COLO668 (cell line): ENCODE results near the gene CAPS.

Experiments used
- DNase-seq: peaks from one replicate; lab custom pipeline; 2025; ENCODE audit not compliant: unreplicated experiment; lab: John Stamatoyannopoulos, UW

The CAPS gene

DNA sequence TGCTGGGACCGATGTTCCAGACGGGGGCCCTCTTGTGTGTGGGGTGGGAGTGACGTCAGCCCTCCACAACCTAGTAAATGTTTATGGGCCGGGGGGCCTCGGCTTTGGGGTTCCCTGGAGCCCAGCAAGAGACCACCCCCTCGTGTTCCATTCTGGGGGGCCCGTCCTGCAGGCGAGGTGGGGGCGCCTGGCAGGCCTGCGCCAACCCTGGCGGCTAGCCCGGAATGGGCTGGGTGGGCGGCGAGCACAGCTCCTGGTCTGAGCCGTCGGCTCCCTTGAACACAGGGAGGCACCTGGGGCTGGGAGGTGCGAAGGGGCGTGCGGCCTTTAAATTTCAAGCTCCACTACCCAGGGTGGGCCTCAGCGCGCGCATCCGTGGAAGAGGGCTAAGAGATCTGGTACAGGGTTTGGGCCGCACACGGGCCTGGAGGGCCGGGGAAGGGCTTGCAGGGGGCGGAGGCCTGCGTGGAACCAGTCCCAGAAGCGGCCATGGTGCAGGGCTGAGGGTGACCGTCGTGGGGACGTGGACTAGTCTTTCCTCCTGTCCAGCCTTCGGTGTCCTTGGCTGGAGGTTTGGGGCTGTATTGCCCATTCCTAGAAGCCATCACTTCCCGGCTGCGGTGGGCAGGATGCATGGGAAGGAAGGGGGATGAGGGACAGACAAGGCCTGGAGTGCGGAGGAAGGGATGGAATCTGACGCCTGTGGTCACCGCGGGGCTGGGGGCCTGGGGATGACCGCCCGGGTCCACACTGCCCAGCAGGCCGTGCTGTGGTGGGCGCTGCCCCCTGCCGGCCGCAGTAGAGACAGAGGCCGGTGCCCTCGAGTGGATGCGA, 21.9 kb upstream of the CAPS start:
- peak; percentile 62 for DNase-seq

- no peak for DNase-seq
These were observed 21.2 kb upstream of the CAPS start for GRCh38 chr19:5892772-5893275.

DNA sequence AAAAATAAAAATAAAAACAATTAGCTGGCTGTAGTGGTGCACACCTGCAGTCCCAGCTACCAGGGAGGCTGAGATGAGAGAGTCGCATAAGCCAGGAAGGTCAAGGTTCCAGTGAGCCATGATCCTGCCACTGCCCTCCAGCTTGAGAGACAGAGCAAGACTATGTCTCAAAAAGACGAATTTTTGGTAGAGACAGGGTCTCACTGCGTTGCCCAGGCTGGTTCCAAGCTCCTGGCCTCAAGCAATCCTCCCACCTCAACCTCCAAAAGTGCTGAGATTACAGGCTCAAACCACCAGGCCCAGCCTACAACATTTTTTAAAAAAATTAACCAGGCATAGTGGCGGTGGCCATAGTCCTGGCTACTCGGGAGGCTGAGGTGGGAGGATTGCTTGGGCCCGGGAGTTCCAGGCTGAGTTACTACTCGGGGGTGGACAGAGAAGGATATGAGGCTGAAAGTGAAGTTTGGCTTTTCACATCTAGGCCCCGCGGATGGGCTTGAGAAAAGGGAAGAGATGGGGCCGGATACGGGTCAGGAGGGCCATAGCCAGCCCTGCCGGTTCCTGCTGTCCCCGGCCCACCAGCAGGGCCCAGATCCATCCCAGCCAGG, 20.7 kb upstream of the CAPS start:
- DNase-seq, result no peak

DNA sequence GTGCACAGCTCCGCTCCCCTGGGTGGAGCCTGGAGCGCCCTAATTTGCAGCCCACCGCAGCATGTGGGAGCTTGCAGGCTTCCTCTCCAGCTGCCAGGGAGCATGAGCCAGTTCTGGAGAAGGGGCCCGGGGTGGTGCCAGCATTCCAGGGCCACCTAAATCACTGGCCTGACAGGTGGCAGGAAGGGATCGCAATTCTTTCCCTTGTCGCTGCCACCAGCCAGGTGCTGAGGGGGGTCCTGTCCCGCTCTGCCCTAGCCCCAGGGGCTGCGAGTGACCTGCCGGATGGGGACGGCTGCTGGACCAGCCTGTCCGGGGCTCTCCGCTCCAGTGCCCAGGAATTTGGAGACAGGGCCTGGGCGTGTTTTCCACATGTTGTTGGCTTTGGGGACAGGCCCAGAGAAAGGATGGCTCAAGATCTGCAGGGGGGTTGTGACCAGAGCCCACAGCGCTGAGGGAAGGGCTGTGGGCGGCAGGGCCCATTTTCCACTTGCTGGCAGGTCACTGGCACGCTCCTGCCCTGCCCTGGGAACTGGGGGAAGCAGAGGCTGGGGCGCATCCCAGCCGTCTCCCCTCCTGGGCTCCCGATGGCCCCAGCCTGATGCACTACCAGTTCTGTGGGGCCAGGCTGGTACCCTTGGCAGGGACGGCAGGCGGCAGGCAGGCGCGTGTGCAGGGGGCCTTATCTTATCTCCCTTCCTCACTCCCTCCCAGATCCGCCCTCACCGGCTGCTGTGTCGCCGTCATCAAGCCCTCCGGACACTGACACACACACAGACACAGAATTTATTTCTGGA, 19.9 kb upstream of the CAPS start:
- DNase-seq, result no peak

GRCh38 chr19:5894704-5895349, 19.2 kb upstream of the CAPS start:
- DNase-seq, result no peak

DNA sequence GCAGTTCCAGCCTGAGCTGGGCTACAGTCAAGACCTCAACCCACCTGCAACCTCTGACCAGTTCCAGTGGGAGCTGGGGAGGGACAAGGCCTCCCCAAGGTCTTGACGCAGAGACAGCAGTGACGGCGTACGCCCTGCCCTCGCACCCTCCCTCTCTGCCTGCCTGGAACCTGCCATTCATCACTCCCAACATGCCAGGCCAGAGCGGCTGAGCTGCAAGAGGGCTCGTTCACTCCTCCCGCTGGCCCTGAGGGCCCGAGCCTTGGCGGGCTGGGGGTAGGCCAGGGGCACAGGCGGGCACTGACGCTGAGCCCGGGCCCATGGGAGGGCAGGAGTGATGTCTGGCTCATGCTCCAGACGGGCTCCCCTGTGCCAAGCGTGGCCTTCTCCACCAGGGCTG, 18.6 kb upstream of the CAPS start:
- no peak for DNase-seq

DNA sequence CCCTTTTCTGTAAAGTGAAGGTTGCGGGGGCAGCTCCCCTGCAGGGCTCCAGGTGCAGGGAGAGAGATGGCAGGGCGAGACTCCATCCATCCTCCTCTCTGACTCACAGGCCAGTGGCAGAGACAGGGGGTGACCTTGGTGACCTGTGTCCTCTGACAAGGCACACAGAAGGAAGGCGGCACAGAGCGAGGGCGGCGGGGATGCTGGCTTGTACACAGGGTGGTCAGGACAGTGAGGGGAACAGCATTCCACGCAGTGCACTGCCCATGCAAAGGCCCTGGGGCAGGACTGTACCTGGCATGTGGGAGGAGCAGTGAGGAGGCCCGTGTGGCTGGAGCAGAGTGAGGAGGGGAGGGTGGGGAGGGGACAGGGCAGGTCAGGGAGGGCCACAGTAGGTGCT, 18.2 kb upstream of the CAPS start:
- no peak for DNase-seq

GRCh38 chr19:5896365-5897076, 17.5 kb upstream of the CAPS start:
- no peak for DNase-seq

DNA sequence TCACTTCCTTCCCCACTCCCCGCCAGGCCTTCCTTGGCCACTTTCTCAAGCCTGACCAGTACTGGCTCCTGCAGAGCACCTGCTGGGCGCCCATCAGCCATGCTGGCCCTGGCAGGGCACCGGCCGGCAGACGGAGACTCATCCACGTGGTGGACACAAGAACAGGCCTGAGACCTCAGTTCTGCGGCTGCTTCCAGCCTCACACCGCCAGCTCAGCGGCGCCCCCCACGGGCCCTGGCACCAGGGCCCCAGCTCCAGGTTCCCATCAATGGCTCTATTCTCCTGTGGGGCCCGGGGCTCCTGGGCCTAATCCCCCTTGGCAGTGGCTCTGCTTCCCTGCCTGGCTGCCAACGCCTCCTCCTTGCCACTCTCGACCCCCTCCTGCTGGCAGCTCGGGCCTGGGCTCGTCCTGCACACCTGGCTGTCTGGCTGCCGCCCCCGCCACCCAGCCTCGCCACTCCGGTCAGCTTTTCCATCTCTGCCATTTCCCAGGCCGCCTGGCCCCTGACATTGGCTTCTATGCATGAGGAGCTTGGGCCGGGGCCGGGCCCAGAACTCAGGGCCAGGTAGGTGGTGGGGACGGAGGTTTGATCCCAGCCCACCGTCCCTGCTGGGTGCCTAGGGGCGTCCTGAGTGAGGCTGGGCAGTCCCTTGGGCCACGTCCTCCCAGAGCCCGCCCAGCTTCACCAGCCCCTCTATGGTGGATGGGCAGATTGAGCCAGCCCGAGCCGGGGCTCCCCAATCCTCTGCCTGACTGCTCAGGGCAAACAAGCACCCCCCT, 16.7 kb upstream of the CAPS start:
- no peak for DNase-seq

DNA sequence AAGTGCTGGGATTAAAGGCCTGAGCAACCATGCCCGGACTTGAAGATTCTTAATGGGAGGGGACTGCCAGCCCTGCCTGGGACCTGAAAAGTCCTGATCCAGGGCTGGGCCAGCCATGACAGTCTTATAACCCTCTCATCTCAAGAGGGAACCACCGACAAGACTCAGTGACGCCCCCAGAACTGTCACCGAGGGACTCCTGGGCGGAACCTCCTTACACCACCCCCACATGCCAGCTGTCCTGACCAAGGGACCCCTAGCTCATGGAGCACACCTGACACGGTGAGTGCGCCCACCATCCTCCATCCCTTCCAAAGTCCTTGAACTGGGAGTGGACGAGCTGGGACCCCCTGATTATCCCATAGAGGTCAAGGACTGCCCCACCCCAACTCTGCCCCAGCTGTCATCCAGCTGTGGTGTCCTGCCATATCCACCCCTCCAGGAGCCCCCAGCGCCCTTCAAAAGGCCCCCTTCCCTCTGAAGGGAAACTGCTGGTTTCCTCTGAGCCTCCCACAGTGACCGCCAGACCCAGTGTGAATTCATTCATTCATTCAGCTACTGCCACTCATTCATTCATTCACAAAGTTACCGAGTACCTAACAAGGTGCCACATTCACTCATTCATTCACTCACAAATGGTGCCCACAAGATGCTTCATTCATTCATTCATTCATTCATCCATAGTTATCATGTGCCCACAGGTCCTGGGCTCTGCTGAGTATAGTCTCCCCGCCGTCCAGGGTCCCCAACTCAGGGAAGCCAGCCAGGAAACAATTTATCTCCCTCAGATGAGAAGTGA, 14.1 kb upstream of the CAPS start:
- no peak for DNase-seq

GRCh38 chr19:5900976-5901375, 13.1 kb upstream of the CAPS start:
- no peak for DNase-seq

GRCh38 chr19:5903056-5903623, 10.9 kb upstream of the CAPS start:
- no peak for DNase-seq

DNA sequence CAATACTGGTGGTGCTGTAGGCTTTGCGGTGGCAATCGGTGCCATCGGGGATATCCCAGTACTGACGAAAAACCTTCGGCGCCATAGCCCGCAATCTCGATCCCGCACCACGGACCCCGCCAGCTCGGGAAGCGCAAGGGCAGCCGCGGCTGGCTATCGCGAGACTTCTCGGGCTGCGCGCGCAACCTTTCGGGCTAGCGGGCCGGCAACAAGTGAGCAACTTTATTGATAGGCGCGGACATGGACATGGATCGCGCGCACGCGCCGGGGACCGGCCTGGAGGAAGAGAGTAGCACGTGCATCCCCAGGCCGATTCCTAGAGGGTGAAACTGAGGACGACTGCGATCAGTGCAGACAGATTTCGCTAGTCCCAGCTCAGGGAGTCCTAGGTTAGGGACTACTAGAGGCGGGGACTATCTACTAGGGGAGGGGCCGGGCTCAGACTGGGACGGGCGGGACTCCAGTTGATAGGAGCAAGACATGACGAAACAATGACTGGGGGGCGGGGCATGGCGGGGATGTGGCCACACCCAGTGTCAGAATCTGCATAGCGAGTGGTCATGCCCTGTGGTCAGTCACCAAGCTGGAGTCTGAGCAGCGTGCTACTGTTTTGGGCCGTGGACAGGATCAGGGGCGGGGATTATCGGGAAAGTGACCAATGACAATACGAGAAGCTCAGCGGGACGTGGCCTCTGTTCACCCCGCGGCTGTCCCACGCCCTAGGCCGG, 10.3 kb upstream of the CAPS start, which contains the start of gene NDUFA11:
Gene NDUFA11 (minus strand): TSS at position 167 of the 728 bp plus-strand sequence. CDS start 82 bp downstream, at position 85.
- peak; percentile 96 for DNase-seq

DNA sequence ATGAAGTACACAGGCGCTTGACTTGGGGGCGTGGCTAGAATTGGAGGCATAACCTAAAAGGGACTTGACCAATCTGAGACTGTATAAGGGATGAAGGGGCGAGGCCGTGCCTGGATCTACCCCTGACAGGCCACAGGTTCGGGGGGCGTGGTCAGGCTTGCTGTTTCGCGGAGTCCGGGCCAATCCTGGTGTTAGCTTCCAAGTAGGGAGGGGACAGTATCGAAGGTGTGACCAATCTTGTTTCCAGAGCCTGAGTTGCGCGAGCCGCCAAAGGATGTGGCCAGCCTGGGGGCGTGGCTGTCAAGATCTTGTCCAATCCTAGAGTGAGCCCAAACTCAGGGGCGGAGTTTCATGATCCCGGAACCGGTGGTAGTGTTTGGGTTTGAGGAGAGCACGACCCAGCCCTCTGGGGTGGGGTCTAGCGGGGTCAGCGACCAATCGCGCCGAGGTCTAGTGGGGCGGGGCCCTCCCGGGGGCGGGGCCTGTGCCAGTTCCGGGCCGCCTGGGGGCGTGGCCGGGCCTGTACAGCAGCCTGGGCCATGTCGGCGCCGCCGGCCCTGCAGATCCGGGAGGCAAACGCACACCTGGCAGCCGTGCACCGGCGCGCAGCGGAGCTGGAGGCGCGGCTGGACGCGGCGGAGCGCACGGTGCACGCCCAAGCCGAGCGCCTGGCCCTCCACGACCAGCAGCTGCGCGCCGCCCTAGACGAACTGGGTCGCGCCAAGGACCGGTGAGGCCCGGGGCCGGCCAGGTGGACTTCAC, 9.5 kb upstream of the CAPS start, which contains the start of gene VMAC:
Gene VMAC (plus strand): TSS at position 521 of the 762 bp plus-strand sequence. CDS start 19 bp downstream, at position 540.
- DNase-seq, result peak; percentile 100

DNA sequence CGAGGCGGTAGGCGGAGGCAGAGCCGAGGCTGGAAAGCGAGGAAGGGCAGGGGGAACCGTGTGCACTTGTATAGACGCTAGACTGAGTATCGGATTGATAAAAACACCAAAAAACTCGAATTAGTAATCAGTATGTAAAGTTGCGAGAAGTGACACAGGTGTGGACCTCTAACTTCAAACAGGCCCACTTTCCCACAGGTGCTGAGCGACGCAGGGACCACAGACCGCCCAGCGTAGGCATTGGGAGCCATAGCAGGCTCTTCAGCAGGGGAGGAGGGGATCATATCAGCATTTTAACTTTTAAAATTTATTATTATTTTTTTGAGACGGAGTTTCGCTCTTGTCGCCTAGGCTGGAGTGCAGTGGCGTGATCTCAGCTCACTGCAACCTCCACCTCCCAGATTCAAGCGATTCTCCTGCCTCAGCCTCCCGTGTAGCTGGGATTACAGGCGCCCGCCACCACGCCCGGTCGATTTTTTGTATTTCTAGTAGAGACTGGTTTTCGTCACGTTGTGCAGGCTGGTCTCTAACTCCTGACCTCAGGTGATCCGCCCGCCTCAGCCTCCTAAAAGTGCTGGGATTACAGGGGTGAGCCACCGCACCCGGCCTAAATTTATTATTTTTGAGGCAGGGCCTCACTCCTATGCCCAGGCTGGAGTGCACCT, 8.8 kb upstream of the CAPS start:
- DNase-seq, result no peak

DNA sequence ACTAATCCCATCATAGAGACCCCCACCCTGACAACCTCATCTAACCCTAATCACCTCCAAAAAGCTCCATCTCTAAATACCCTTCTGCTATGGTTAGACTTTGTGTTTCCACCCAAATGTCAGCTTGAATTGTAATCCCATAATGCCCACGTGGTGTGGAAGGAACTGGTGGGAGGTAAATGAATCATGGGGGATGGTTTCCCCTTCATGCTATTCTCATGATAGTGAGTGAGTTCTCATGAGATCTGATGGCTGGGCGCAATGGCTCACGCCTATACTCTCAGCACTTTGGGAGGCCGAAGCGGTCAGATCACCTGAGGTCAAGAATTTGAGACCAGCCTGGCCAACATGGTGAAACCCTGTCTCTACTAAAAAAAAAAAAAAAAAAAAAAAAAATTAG, 6.8 kb upstream of the CAPS start:
- no peak for DNase-seq
